T47D (cell line): ENCODE measurements around the gene PRDM4.
"Not testable (repeated sequence)": the region's sequence is repeated elsewhere in the genome, so short reads cannot be mapped to it uniquely, and the experiment has no call there.

Source experiments
- DNase-seq, 2 experiments: peaks; one replicate each; pipeline versions ENCODE4 v3.0.0 to v3.0.0-alpha.2; 2011 to 2012; ENCODE audit warnings: low read depth in 1 of 2, low spot score in 1 of 2
- JUND ChIP-seq: IDR thresholded peaks from 2 replicates; pipeline ENCODE4 v1.6.1; 2012; ENCODE audit warnings: low read depth
- in situ Hi-C: cut with HindIII; loops from 2 replicates; pipeline ENCODE4 v1.10.0; 2016; ENCODE audit warnings: low sequenced_read_pairs, low pct_unique_long_range_greater_than_20kb

The PRDM4 gene

DNA sequence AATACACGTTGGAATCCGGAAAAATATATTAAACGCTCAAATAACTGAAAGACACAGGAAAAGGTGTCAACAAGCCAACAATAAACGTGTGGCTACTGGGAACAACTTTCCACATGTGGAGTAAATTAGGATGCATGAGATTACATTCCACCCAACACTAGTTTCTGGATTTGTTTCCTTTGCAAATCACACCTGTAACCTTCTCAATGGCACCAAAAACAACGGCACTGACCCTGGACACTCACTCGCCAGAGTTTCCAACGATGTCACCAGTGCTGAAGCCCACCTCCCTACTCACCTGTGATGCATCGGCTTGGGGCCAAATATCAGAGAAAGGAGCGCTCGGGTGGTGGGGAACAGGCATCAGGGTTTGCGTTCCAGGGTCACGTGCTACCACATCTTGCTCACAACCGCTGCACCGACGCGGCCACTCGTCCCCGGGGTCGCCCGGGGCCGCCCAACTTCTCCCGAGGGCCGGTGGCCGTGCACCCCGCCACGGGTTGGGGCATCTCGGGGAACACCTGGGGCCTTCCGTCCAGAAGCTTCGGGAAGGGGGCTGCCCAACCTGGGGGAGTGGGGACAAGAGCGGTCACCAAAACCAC, 629 bp downstream of the PRDM4 start:
- no peak for DNase-seq
- in situ Hi-C loops: no loop called here
- no peak for TF ChIP-seq JUND

DNA sequence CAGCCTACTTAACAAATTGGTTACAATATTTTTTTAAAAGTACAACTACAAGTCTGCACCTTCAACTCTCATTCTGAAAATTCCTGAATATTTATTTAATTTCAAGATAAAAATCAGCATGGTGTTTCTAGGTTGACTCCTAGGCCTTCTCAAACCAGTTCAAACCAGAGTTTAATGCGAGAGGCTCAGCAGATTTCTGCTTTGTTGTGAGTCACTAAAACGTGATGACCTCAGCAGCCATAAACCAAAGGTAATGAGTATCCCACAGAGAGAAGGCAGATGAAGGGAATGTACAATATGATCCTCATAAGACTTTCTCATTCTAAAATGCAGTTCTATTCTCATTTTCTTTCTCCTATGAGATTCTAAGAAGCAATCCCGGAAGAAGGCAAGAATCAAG, 1.5 kb downstream of the PRDM4 start:
- DNase-seq: peak; percentile 40 to 50
- no peak for TF ChIP-seq JUND
- in situ Hi-C loops: no loop called here

DNA sequence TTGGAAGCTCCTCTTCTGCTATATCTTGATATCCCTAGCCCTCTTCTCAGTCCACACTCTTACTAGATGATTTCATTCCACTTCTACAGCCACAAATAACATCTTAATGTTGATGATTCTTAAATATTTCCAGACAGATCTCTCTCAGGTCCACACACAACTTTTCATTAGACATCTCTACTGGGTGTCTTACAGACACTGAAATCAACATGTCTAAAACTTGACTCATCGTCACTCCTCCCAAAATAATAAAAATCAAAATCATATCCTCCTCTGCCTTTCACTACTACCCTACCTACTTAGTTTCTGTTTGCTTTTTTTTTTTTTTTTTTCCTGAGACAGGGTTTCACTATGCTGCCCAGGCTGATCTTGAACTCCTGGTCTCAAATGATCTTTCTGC, 11.9 kb downstream of the PRDM4 start:
- in situ Hi-C loops: no loop called here
- TF ChIP-seq JUND: no peak
- no peak for DNase-seq

DNA sequence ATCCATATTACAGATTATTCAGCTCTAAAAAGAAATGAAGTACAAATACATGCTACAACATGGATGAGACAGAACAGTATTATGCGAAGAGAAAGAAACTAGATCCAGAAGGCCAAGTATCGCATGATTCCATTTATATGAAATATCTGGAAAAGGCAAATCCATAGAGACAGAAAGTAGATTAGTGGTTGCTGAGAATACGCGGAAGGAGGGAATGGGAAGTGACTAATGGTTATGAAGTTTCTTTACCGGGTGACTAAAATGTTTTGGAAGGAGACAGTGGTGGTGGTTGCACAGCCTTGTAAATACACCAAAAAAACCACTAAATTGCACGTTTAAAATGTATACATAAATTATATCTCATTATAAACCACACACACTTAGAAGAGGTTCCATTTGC, 12.5 kb downstream of the PRDM4 start:
- DNase-seq: no peak
- in situ Hi-C loops: no loop called here
- TF ChIP-seq JUND: no peak

DNA sequence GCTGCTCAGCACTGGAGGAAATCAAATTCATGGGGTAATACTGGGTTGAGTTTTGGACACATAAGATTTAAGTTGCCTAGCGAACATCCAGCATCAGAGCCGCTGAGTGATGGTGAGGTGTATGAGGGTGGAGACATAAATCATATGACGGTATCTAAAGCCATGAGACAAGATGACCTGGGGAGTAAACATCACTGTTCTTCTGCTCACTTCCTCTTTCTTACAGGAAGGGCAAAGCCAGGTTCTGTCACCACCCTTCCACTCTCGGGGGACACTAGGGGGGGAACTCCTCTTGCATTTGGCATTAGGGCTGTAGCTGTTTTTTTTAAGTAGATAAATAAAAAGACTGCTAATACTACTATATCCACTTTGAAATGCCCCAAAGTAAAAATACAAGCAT, 24.0 kb downstream of the PRDM4 start:
- TF ChIP-seq JUND: no peak
- in situ Hi-C loops: no loop called here
- no peak for DNase-seq

DNA sequence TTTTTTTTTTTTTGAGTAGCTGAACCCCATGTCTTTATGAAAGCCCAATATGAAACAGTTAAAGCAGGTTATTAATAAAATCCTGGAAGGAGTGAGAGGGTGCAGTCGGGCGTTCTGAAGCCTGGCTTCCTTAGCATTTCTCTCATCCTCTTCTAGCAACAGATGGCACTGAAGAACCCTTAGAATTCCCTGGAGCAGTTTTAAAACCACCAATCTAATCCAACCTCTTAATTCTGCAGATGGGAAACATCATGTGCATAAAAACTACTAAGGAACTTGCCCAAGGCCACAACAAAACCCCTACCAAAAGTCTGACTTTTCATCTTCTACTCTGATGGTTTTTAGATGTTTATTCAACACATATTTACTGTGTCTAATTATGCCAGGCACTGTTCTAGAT, 25.2 kb downstream of the PRDM4 start:
- in situ Hi-C loops: no loop called here
- no peak for DNase-seq
- TF ChIP-seq JUND: no peak

DNA sequence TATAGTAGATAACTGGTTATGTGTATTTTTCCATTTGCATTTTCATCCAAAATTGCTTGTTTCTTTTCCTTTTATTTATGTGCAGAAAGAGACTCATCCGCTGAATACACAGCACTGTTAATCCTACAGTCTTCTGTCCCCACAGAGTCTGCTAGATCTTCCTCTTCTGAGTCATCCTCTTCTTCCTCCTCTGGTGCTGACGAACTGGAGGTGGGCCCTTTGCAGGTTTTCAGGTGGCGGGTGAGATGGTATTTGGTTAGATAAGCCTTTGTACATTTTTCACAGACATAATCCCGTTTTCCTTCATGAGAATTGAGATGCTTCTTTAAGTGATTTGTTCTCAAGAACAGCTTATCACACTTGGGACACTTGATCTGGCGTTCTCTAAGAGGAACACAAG, 26.8 kb downstream of the PRDM4 start:
- no peak for DNase-seq
- in situ Hi-C loops: no loop called here
- no peak for TF ChIP-seq JUND

DNA sequence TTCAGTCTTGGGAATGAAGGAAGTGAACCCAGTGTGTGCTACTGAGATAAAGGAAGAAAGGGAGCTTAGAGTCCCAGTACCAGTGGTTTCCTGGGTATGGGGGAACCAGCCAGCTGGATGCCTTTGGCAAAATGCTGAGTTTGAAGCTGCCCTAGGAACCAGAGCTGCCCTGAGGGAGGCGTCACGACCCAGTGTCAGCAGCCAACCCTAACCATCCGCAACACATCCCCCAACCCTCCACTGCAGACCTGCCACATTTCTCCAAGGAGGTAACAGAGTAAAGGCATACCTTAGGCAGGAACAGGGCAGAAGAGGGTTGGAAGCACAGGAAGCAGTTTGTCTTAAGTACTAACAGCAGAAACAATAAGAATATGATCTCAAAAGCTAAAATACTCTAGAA, 28.6 kb downstream of the PRDM4 start:
- in situ Hi-C loops: no loop called here
- no peak for DNase-seq
- TF ChIP-seq JUND: no peak

DNA sequence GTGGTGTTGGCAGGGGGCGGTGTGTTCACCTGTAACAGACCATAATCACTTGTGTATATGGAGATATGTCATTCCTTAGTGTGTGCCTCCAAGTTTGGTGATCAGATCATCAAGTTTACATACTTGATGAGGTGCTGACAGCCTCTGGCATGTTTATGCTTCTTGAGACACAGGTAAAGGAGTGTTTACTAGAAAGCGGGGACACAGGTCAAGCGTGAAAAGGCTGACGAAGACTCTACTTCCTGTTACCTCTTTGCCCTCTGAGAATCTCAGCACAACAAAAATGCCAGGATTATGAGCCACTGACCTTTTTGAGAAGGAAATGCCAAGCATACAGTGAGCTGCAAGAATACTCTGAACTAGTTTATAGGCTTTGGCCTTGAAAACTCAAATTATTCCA, 29.6 kb downstream of the PRDM4 start:
- in situ Hi-C loops: no loop called here
- no peak for TF ChIP-seq JUND
- peak in 1 of 2 experiments; percentile 43 for DNase-seq

DNA sequence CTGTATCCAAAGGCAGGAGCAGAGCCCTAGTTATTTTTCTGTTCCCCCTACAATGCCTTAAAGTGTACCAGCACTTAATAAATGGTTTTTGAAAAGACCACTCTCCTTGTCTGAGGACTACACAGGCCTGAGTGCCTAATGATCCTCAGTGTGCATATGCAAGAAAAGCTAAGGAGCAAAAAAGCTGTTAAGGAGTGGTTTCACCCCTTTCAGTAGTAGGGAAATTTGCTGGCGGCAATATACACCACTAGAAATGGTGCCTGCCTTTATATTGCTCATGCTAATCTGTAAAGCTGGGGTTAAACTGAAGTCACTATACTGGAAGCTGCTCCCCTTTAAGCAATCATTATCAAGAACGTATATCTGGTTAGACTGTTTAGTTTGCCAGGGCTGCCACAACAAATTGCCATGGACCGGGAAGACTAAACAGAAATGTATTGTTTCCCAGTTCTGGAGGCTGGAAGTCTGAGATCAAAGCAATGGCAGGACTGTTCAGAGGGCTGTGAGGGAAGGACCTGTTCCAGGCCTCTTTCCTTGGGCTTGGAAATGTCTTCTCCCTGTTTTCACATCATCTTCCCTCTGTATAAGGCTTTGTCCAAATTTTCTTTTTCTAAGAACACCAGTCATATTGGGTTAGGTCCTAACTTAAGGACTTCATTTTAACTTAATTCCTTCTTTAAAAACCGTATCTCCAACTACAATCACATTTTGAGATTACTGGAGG, 30.2 kb downstream of the PRDM4 start:
- no peak for TF ChIP-seq JUND
- in situ Hi-C loops: no loop called here
- DNase-seq: no peak

DNA sequence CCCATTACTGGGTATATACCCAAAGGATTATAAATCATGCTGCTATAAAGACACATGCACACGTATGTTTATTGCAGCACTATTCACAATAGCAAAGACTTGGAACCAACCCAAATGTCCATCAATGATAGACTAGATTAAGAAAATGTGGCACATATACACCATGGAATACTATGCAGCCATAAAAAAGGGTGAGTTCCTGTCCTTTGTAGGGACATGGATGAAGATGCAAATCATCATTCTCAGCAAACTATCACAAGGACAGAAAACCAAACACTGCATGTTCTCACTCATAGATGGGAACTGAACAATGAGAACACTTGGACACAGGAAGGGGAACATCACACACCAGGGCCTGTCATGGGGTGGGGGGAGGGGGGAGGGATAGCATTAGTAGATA, 33.2 kb downstream of the PRDM4 start:
- in situ Hi-C loops, DNase-seq: not testable (repeated sequence)

DNA sequence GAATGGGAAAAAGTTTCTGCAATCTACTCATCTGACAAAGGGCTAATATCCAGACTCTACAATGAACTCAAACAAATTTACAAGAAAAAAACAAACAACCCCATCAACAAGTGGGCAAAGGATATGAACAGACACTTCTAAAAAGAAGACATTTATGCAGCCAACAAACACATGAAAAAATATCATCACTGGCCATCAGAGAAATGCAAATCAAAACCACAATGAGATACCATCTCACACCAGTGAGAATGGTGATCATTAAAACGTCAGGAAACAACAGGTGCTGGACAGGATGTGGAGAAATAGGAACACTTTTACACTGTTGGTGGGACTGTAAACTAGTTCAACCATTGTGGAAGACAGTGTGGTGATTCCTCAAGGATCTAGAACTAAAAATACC, 33.6 kb downstream of the PRDM4 start:
- in situ Hi-C loops, DNase-seq: not testable (repeated sequence)

DNA sequence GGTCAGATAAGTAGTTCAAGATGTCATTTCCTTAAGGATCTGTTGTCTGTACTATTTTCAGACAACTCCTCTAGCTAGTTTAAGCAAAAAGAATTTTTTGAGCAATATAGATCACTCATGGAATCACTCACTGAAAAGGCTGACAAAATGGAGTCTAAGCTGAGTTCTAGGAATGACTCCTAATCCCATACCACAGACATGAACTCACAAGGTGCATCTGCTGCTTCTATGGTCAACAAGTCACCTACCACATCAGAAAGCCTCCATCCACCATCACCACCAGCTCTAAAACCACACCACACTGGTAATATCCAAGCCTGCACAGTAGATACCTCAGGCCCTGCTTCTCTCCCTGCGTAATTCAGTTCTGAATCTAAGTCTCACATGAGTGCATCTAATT, 42.3 kb downstream of the PRDM4 start:
- DNase-seq: no peak
- TF ChIP-seq JUND: no peak
- in situ Hi-C loops: no loop called here

DNA sequence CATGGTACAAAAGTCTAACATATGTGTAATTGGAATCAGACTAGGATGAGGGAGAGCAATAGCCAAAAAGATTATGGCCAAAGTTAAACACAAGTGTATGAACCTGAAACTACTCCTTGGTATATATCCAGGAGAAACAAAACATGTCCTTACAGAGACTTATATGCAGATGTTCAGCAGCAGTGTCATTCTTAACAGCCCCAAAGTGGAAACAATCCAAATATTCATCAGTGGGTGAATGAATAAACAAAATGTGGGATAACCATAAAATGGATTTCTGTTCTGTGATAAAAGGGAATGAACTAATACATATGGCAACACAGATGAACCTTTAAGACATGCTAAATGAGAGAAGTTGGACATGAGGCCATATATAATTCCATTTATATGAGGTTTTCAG, 45.2 kb downstream of the PRDM4 start:
- in situ Hi-C loops: no loop called here
- DNase-seq: no peak
- TF ChIP-seq JUND: no peak

DNA sequence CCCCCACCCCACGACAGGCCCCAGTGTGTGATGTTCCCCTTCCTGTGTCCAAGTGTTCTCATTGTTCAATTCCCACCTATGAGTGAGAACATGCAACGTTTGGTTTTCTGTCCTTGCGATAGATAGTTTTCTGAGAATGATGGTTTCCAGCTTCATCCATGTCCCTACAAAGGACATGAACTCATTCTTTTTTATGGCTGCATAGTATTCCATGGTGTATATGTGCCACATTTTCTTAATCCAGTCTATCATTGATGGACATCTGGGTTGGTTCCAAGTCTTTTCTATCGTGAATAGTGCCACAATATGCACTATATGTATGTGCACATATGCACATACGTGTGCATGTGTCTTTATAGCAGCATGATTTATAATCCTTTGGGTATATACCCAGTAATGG, 55.4 kb downstream of the PRDM4 start:
- in situ Hi-C loops: not testable (repeated sequence)

More for the DNA sequence above, 55.4 kb downstream of the PRDM4 start:
- DNase-seq: not testable (repeated sequence)
